ENCODE measurements around the gene FABP6. TPM values are rescaled to one million over a fixed set of nuclear protein-coding genes. Genes with fewer than 3 reads are reported as not detected.

FABP6 gene
- total and polyA plus RNA-seq, 3 experiments from 2014 or later, result not detected

GRCh38 chr5:160268121-160268520 is 38.8 kb downstream of the FABP6 start:
- no peaks in the 10 kb centered on the region for H3K9me3 ChIP-seq (ENCODE audit: low read length)
- H3K4me3 ChIP-seq (ENCODE audit: low read length), result no peak overlapping the region
- H3K4me1 Mint-ChIP-seq, result peaks cover 0 to 3% (median 3%) of the 10 kb centered on the region in 3 donors
- no peaks in the 10 kb centered on the region for H3K27me3 ChIP-seq (ENCODE audit: insufficient read depth, low read length, poor library complexity, severe bottlenecking)
- H3K9me3 Mint-ChIP-seq, result no peaks in the 10 kb centered on the region
- H3K27ac Mint-ChIP-seq, result no peak overlapping the region
- H3K27ac ChIP-seq (ENCODE audit: low read depth, low read length), result no peak overlapping the region
- peaks cover 14 to 17% of the 10 kb centered on the region in 2 donors for H3K27me3 Mint-ChIP-seq
- no peaks in the 10 kb centered on the region for H3K4me1 ChIP-seq (ENCODE audit: insufficient read depth, low read length)
- H3K4me3 Mint-ChIP-seq, result peak overlapping the region in 1 of 7 donors; percentile 17
- no peaks in the 10 kb centered on the region for H3K36me3 ChIP-seq (ENCODE audit: insufficient read depth, low read length)
- DNase-seq, result no peak
- POLR2A ChIA-PET, result no interaction called here
- CTCF ChIA-PET, result no interaction called here
- no peaks in the 10 kb centered on the region for H3K36me3 Mint-ChIP-seq

- H3K27ac ChIP-seq (ENCODE audit: low read depth, low read length), result no peak overlapping the region
- H3K27me3 ChIP-seq (ENCODE audit: insufficient read depth, low read length, poor library complexity, severe bottlenecking), result no peaks in the 10 kb centered on the region
- H3K4me3 ChIP-seq (ENCODE audit: low read length), result no peak overlapping the region
- no peaks in the 10 kb centered on the region for H3K36me3 ChIP-seq (ENCODE audit: insufficient read depth, low read length)
- Mint-ChIP-seq H3K4me3 (no peak overlapping the region), H3K36me3 (no peaks in the 10 kb centered on the region), H3K27me3 (peaks cover 14 to 17% of the 10 kb centered on the region in 2 donors), H3K27ac (no peak overlapping the region), H3K9me3 (no peaks in the 10 kb centered on the region), H3K4me1 (peaks cover 0 to 3% (median 3%) of the 10 kb centered on the region in 3 donors)
- no peak for DNase-seq
- no peaks in the 10 kb centered on the region for H3K4me1 ChIP-seq (ENCODE audit: insufficient read depth, low read length)
- POLR2A ChIA-PET, result no interaction called here
- CTCF ChIA-PET, result no interaction called here
- H3K9me3 ChIP-seq (ENCODE audit: low read length), result no peaks in the 10 kb centered on the region
Measured at GRCh38 chr5:160269017-160269416, 39.7 kb downstream of the FABP6 start.

- Histone ChIP-seq H3K9me3 (ENCODE audit: low read length) (no peaks in the 10 kb centered on the region), H3K4me1 (ENCODE audit: insufficient read depth, low read length) (no peaks in the 10 kb centered on the region), H3K4me3 (ENCODE audit: low read length) (no peak overlapping the region), H3K36me3 (ENCODE audit: insufficient read depth, low read length) (no peaks in the 10 kb centered on the region), H3K27me3 (ENCODE audit: insufficient read depth, low read length, poor library complexity, severe bottlenecking) (no peaks in the 10 kb centered on the region), H3K27ac (ENCODE audit: low read depth, low read length) (no peak overlapping the region)
- DNase-seq, result no peak
- ChIA-PET CTCF (no interaction called here), POLR2A (no interaction called here)
- Mint-ChIP-seq H3K4me3 (no peak overlapping the region), H3K4me1 (peaks cover 0 to 3% (median 3%) of the 10 kb centered on the region in 3 donors), H3K27ac (peak overlapping the region in 1 of 8 donors; percentile 16), H3K9me3 (no peaks in the 10 kb centered on the region), H3K36me3 (no peaks in the 10 kb centered on the region), H3K27me3 (peaks cover 11 to 12% of the 10 kb centered on the region in 2 donors)
Measured at GRCh38 chr5:160270704-160271103, 41.4 kb downstream of the FABP6 start.

GRCh38 chr5:160271396-160271795 is 42.1 kb downstream of the FABP6 start:
- CTCF ChIA-PET, result no interaction called here

GRCh38 chr5:160271836-160272235 is 42.5 kb downstream of the FABP6 start:
- no peak for DNase-seq
- ChIA-PET POLR2A (no interaction called here), CTCF (no interaction called here)
- H3K9me3 Mint-ChIP-seq, result no peaks in the 10 kb centered on the region
- peaks cover 0 to 3% (median 3%) of the 10 kb centered on the region in 3 donors for H3K4me1 Mint-ChIP-seq
- H3K27me3 Mint-ChIP-seq, result peaks cover 3 to 12% of the 10 kb centered on the region in 2 donors
- no peak overlapping the region for H3K27ac Mint-ChIP-seq
- no peaks in the 10 kb centered on the region for H3K27me3 ChIP-seq (ENCODE audit: insufficient read depth, low read length, poor library complexity, severe bottlenecking)
- no peak overlapping the region for H3K27ac ChIP-seq (ENCODE audit: low read depth, low read length)
- H3K36me3 ChIP-seq (ENCODE audit: insufficient read depth, low read length), result no peaks in the 10 kb centered on the region
- no peaks in the 10 kb centered on the region for H3K36me3 Mint-ChIP-seq
- H3K4me3 ChIP-seq (ENCODE audit: low read length), result no peak overlapping the region
- no peaks in the 10 kb centered on the region for H3K4me1 ChIP-seq (ENCODE audit: insufficient read depth, low read length)
- no peaks in the 10 kb centered on the region for H3K9me3 ChIP-seq (ENCODE audit: low read length)
- no peak overlapping the region for H3K4me3 Mint-ChIP-seq

More at GRCh38 chr5:160271396-160271795, 42.1 kb downstream of the FABP6 start:
- Mint-ChIP-seq H3K27ac (no peak overlapping the region), H3K4me3 (no peak overlapping the region), H3K36me3 (no peaks in the 10 kb centered on the region), H3K27me3 (peaks cover 5 to 12% of the 10 kb centered on the region in 2 donors), H3K9me3 (no peaks in the 10 kb centered on the region), H3K4me1 (peaks cover 0 to 3% (median 3%) of the 10 kb centered on the region in 3 donors)
- POLR2A ChIA-PET, result no interaction called here
- no peak for DNase-seq
- H3K27me3 ChIP-seq (ENCODE audit: insufficient read depth, low read length, poor library complexity, severe bottlenecking), result no peaks in the 10 kb centered on the region
- no peaks in the 10 kb centered on the region for H3K9me3 ChIP-seq (ENCODE audit: low read length)
- no peaks in the 10 kb centered on the region for H3K4me1 ChIP-seq (ENCODE audit: insufficient read depth, low read length)
- no peak overlapping the region for H3K4me3 ChIP-seq (ENCODE audit: low read length)
- H3K27ac ChIP-seq (ENCODE audit: low read depth, low read length), result no peak overlapping the region
- no peaks in the 10 kb centered on the region for H3K36me3 ChIP-seq (ENCODE audit: insufficient read depth, low read length)

- H3K36me3 Mint-ChIP-seq, result no peaks in the 10 kb centered on the region
- ChIA-PET POLR2A (interaction anchor here (0.5 kb wide), 1 partner anchor 78 kb away, joined by 5 read pairs; no protein-coding TSS in a partner anchor), CTCF (no interaction called here)
- Histone ChIP-seq H3K4me3 (ENCODE audit: low read length) (no peak overlapping the region), H3K4me1 (ENCODE audit: insufficient read depth, low read length) (no peaks in the 10 kb centered on the region), H3K27ac (ENCODE audit: low read depth, low read length) (no peak overlapping the region), H3K9me3 (ENCODE audit: low read length) (no peaks in the 10 kb centered on the region), H3K36me3 (ENCODE audit: insufficient read depth, low read length) (no peaks in the 10 kb centered on the region), H3K27me3 (ENCODE audit: insufficient read depth, low read length, poor library complexity, severe bottlenecking) (no peaks in the 10 kb centered on the region)
- peaks cover 7 to 12% of the 10 kb centered on the region in 2 donors for H3K27me3 Mint-ChIP-seq
- no peak overlapping the region for H3K27ac Mint-ChIP-seq
- no peak overlapping the region for H3K4me3 Mint-ChIP-seq
- peaks cover 0 to 3% (median 3%) of the 10 kb centered on the region in 3 donors for H3K4me1 Mint-ChIP-seq
- no peaks in the 10 kb centered on the region for H3K9me3 Mint-ChIP-seq
- no peak for DNase-seq
Measured at GRCh38 chr5:160272264-160272663, 43.0 kb downstream of the FABP6 start.

GRCh38 chr5:160272889-160273288 is 43.6 kb downstream of the FABP6 start:
- Histone ChIP-seq H3K27me3 (ENCODE audit: insufficient read depth, low read length, poor library complexity, severe bottlenecking) (no peaks in the 10 kb centered on the region), H3K9me3 (ENCODE audit: low read length) (no peaks in the 10 kb centered on the region), H3K4me1 (ENCODE audit: insufficient read depth, low read length) (no peaks in the 10 kb centered on the region), H3K27ac (ENCODE audit: low read depth, low read length) (no peak overlapping the region), H3K4me3 (ENCODE audit: low read length) (no peak overlapping the region), H3K36me3 (ENCODE audit: insufficient read depth, low read length) (no peaks in the 10 kb centered on the region)
- no peak for DNase-seq
- H3K4me3 Mint-ChIP-seq, result no peak overlapping the region
- no peaks in the 10 kb centered on the region for H3K36me3 Mint-ChIP-seq
- H3K9me3 Mint-ChIP-seq, result no peaks in the 10 kb centered on the region
- peaks cover 0 to 3% (median 3%) of the 10 kb centered on the region in 3 donors for H3K4me1 Mint-ChIP-seq
- POLR2A ChIA-PET, result interaction anchor here (0.5 kb wide), 1 partner anchor 77 kb away, joined by 5 read pairs; no protein-coding TSS in a partner anchor
- CTCF ChIA-PET, result no interaction called here
- H3K27ac Mint-ChIP-seq, result no peak overlapping the region
- H3K27me3 Mint-ChIP-seq, result peaks cover 9 to 12% of the 10 kb centered on the region in 2 donors

GRCh38 chr5:160274483-160274931 is 45.2 kb downstream of the FABP6 start:
- H3K27me3 ChIP-seq (ENCODE audit: insufficient read depth, low read length, poor library complexity, severe bottlenecking), result no peaks in the 10 kb centered on the region
- no peaks in the 10 kb centered on the region for H3K9me3 ChIP-seq (ENCODE audit: low read length)
- H3K36me3 Mint-ChIP-seq, result no peaks in the 10 kb centered on the region
- H3K4me3 ChIP-seq (ENCODE audit: low read length), result no peak overlapping the region
- H3K4me3 Mint-ChIP-seq, result peak overlapping the region in 1 of 7 donors; percentile 13
- H3K9me3 Mint-ChIP-seq, result no peaks in the 10 kb centered on the region
- CTCF ChIA-PET, result no interaction called here
- no peak overlapping the region for H3K27ac Mint-ChIP-seq
- POLR2A ChIA-PET, result no interaction called here
- H3K27ac ChIP-seq (ENCODE audit: low read depth, low read length), result no peak overlapping the region
- no peaks in the 10 kb centered on the region for H3K4me1 ChIP-seq (ENCODE audit: insufficient read depth, low read length)
- H3K27me3 Mint-ChIP-seq, result peaks cover 7 to 9% of the 10 kb centered on the region in 2 donors
- no peaks in the 10 kb centered on the region for H3K36me3 ChIP-seq (ENCODE audit: insufficient read depth, low read length)
- DNase-seq, result no peak
- H3K4me1 Mint-ChIP-seq, result peaks cover 0 to 3% (median 3%) of the 10 kb centered on the region in 3 donors
